ENCODE measurements around the gene AHNAK. TPM values are rescaled to one million over a fixed set of nuclear protein-coding genes. Genes with fewer than 3 reads are reported as not detected.

Gene AHNAK
- total RNA-seq, 1 donor from 2014 or later = 14.9 TPM

GRCh38 chr11:62463121-62463542, 83.5 kb downstream of the AHNAK start:
- Histone ChIP-seq H3K27me3 (no peaks in the 10 kb centered on the region), H3K79me2 (ENCODE audit: low read depth) (no peaks in the 10 kb centered on the region), H3K4me3 (no peak overlapping the region), H3K9ac (no peak overlapping the region), H3F3A (ENCODE audit: low read depth) (peaks cover 4% of the 10 kb centered on the region), H2AFZ (replicated peaks) (no peak overlapping the region), H4K20me1 (ENCODE audit: low read depth) (no peaks in the 10 kb centered on the region), H3K27ac (no peak overlapping the region), H3K9me3 (ENCODE audit: low read depth) (no peaks in the 10 kb centered on the region), H3K36me3 (no peaks in the 10 kb centered on the region), H3K4me1 (no peaks in the 10 kb centered on the region), H3K4me2 (no peak overlapping the region)
- TF ChIP-seq EZH2phosphoT487 (IDR thresholded peaks at IDR 0.05) (no peak), EZH2 (IDR thresholded peaks at IDR 0.05) (no peak), CTCF (IDR thresholded peaks at IDR 0.05) (no peak)
- no peak for DNase-seq (ENCODE audit: low spot score)
- Mint-ChIP-seq H3K36me3 (no peaks in the 10 kb centered on the region), H3K27ac (no peak overlapping the region), H3K4me3 (no peak overlapping the region), H3K4me1 (peaks cover 5% of the 10 kb centered on the region), H3K9me3 (no peaks in the 10 kb centered on the region), H3K27me3 (ENCODE audit: insufficient read depth, low read depth) (peaks cover 6% of the 10 kb centered on the region)

GRCh38 chr11:62462508-62462892, 84.1 kb downstream of the AHNAK start:
- Histone ChIP-seq H3K27ac (no peak overlapping the region), H3K4me2 (no peak overlapping the region), H3K4me1 (no peaks in the 10 kb centered on the region), H3K36me3 (no peaks in the 10 kb centered on the region), H3K9ac (no peak overlapping the region), H3F3A (ENCODE audit: low read depth) (peaks cover 4% of the 10 kb centered on the region), H3K4me3 (no peak overlapping the region), H2AFZ (replicated peaks) (no peak overlapping the region), H3K9me3 (ENCODE audit: low read depth) (no peaks in the 10 kb centered on the region), H4K20me1 (ENCODE audit: low read depth) (no peaks in the 10 kb centered on the region), H3K27me3 (no peaks in the 10 kb centered on the region), H3K79me2 (ENCODE audit: low read depth) (no peaks in the 10 kb centered on the region)
- Mint-ChIP-seq H3K27me3 (ENCODE audit: insufficient read depth, low read depth) (peaks cover 6% of the 10 kb centered on the region), H3K9me3 (no peaks in the 10 kb centered on the region), H3K4me1 (peaks cover 5% of the 10 kb centered on the region), H3K36me3 (no peaks in the 10 kb centered on the region), H3K4me3 (no peak overlapping the region), H3K27ac (no peak overlapping the region)
- DNase-seq (ENCODE audit: low spot score) = no peak
- TF ChIP-seq EZH2 (IDR thresholded peaks at IDR 0.05) = no peak
- TF ChIP-seq CTCF (IDR thresholded peaks at IDR 0.05) = no peak
- no peak for TF ChIP-seq EZH2phosphoT487 (IDR thresholded peaks at IDR 0.05)

DNA sequence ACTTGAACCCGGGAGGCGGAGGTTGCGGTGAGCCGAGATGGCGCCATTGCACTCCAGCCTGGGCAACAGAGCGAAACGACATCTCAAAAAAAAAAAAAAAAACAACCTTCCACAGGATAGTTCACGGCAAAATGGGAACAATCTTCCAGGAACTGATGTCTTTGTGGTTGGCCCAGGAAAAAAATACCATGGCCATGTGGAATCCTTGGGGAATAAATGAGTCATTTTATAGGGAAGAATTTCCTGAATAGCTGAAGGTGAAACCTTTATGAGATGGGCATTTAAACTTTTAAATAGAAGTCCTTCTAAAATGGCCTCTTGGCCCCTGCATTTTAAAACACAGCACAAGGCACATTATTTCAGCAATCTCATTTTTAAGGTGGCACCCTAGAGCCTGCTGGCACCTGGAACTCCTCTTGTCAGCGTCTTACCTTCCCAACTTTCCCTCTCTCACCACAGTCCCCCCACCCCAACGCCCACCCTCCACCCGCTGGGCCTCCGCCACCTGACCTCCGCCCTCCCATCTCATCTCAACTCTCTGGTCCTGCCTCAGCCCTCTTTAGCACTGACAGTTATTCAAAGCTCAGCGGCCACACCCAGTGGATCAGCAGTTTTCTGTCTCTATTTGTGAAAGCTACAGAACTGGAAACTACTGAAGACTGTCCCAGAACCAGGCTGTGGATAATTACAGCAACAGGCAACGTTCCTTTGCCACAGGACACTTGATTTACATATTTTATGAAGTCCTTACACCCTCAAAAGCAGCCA, 84.7 kb downstream of the AHNAK start:
- Histone ChIP-seq H3F3A (ENCODE audit: low read depth) (peaks cover 4% of the 10 kb centered on the region), H3K27me3 (no peaks in the 10 kb centered on the region), H3K27ac (no peak overlapping the region), H3K4me3 (no peak overlapping the region), H3K9ac (no peak overlapping the region), H3K4me1 (no peaks in the 10 kb centered on the region), H4K20me1 (ENCODE audit: low read depth) (no peaks in the 10 kb centered on the region), H3K79me2 (ENCODE audit: low read depth) (no peaks in the 10 kb centered on the region), H3K36me3 (no peaks in the 10 kb centered on the region), H3K4me2 (no peak overlapping the region), H2AFZ (replicated peaks) (no peak overlapping the region), H3K9me3 (ENCODE audit: low read depth) (no peaks in the 10 kb centered on the region)
- Mint-ChIP-seq H3K27me3 (ENCODE audit: insufficient read depth, low read depth) (peaks cover 6% of the 10 kb centered on the region), H3K4me1 (peaks cover 5% of the 10 kb centered on the region), H3K27ac (no peak overlapping the region), H3K36me3 (no peaks in the 10 kb centered on the region), H3K4me3 (no peak overlapping the region), H3K9me3 (no peaks in the 10 kb centered on the region)
- TF ChIP-seq CTCF (IDR thresholded peaks at IDR 0.05) (no peak), EZH2phosphoT487 (IDR thresholded peaks at IDR 0.05) (no peak), EZH2 (IDR thresholded peaks at IDR 0.05) (no peak)
- DNase-seq (ENCODE audit: low spot score) = no peak
